ENCODE results near the gene MED7. TPM values are rescaled to one million over a fixed set of nuclear protein-coding genes. Genes with fewer than 3 reads are reported as not detected.

The MED7 gene
- total RNA-seq, 1 experiment from 2014 or later, result 8.7 TPM

DNA sequence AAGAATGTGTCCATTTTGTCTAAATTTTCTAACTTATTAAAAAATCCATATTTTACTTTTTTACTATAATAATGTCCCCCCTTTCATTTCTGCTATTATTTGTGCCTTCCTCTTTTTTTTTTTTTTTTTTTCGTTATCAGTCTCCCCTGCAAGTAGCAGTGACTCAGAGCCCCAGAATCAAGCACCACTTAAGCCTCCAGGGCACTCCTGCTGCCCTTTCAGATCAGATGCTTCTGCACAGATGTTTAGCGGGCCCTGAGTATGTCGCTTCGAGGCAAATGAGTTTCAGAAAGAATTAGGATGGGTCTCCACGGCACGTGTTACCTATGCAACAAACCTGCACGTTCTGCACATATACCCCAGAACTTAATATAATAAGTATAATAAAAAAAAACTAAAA is 11.7 kb downstream of the MED7 start:
- ChIA-PET POLR2A (ENCODE audit: low non-redundant PET) (no interaction called here), CTCF (no interaction called here)
- H3K27me3 ChIP-seq (replicated peaks; ENCODE audit: insufficient read depth, low read depth, low read length, poor library complexity), result no peaks in the 10 kb centered on the region
- H3K36me3 ChIP-seq (ENCODE audit: insufficient read depth, low read length, poor library complexity, severe bottlenecking), result no peaks in the 10 kb centered on the region
- no peaks in the 10 kb centered on the region for H3K4me1 ChIP-seq (ENCODE audit: insufficient read depth, low read length, poor library complexity, severe bottlenecking)
- TF ChIP-seq, protein P1, sequence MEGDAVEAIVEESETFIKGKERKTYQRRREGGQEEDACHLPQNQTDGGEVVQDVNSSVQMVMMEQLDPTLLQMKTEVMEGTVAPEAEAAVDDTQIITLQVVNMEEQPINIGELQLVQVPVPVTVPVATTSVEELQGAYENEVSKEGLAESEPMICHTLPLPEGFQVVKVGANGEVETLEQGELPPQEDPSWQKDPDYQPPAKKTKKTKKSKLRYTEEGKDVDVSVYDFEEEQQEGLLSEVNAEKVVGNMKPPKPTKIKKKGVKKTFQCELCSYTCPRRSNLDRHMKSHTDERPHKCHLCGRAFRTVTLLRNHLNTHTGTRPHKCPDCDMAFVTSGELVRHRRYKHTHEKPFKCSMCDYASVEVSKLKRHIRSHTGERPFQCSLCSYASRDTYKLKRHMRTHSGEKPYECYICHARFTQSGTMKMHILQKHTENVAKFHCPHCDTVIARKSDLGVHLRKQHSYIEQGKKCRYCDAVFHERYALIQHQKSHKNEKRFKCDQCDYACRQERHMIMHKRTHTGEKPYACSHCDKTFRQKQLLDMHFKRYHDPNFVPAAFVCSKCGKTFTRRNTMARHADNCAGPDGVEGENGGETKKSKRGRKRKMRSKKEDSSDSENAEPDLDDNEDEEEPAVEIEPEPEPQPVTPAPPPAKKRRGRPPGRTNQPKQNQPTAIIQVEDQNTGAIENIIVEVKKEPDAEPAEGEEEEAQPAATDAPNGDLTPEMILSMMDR (conservative IDR thresholded peaks at IDR 0.05; ENCODE audit: low read depth, low read length), result no peak
- no peak for TF ChIP-seq EZH2 (IDR thresholded peaks at IDR 0.05; ENCODE audit: borderline replicate concordance, low read depth, low read length, poor library complexity, severe bottlenecking)
- intact Hi-C loops (cut with micrococcal nuclease; ENCODE audit: unreplicated experiment), result loop anchor here (5.0 to 10.0 kb wide), 3 partner anchors 294 to 1989 kb away; no protein-coding TSS in a partner anchor
- no TSS peak for BruUV-seq (replicated peaks)
- no peak for DNase-seq (ENCODE audit: low spot score)
- H3K9me3 ChIP-seq (ENCODE audit: low read depth, low read length, poor library complexity, severe bottlenecking), result no peaks in the 10 kb centered on the region
- H3K27ac ChIP-seq (ENCODE audit: low read depth, low read length, poor library complexity, severe bottlenecking), result no peak overlapping the region
- H3K4me3 ChIP-seq (ENCODE audit: low read depth, low read length, poor library complexity, severe bottlenecking), result no peak overlapping the region

DNA sequence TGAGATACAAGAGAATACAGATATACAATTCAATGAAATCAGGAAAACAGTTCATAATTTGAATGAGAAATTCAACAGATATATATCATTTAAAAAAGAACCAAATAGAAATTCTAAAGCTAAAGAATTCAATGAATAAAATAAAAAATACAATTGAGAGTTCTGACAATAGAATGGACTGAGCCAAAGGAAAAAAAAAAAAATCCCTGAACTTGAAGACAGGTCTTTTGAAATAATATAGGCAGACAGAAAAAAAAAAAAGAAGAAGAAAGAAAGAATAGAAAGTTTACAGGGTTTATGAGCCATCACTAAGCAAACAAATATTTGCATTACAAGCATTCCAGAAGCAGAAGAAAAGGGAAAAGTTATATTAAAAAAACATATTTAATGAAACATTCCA is 21.0 kb downstream of the MED7 start:
- no peaks in the 10 kb centered on the region for H3K27me3 ChIP-seq (replicated peaks; ENCODE audit: insufficient read depth, low read depth, low read length, poor library complexity)
- no peak overlapping the region for H3K4me3 ChIP-seq (ENCODE audit: low read depth, low read length, poor library complexity, severe bottlenecking)
- POLR2A ChIA-PET (ENCODE audit: low non-redundant PET), result no interaction called here
- intact Hi-C loops (cut with micrococcal nuclease; ENCODE audit: unreplicated experiment), result no loop called here
- BruUV-seq (replicated peaks), result no TSS peak
- H3K9me3 ChIP-seq (ENCODE audit: low read depth, low read length, poor library complexity, severe bottlenecking), result no peaks in the 10 kb centered on the region
- no peaks in the 10 kb centered on the region for H3K36me3 ChIP-seq (ENCODE audit: insufficient read depth, low read length, poor library complexity, severe bottlenecking)
- no peak for TF ChIP-seq EZH2 (IDR thresholded peaks at IDR 0.05; ENCODE audit: borderline replicate concordance, low read depth, low read length, poor library complexity, severe bottlenecking)
- TF ChIP-seq, protein P1 (conservative IDR thresholded peaks at IDR 0.05; ENCODE audit: low read depth, low read length), result no peak
- H3K27ac ChIP-seq (ENCODE audit: low read depth, low read length, poor library complexity, severe bottlenecking), result no peak overlapping the region
- DNase-seq (ENCODE audit: low spot score), result no peak
- CTCF ChIA-PET, result no interaction called here
- no peaks in the 10 kb centered on the region for H3K4me1 ChIP-seq (ENCODE audit: insufficient read depth, low read length, poor library complexity, severe bottlenecking)

DNA sequence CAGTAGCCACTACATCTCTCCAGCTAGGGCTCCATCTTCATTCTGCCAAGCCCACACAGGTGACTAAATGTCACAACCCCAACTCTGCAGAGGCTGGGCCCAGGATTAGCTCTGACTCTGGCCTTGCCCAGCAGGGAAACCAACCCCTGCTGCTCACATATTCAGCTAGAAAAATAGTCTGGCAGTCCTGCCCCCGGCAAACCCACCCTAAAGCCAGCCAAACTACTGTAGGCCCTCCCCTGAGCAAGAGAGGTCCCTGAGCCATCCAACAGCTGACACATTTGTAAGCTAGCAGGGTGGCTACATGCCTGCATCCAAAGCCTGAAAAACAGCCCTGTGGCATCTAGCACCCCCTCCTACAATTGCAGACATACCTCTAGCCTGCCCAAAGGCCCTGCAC is 22.6 kb downstream of the MED7 start:
- ChIA-PET CTCF (no interaction called here), POLR2A (ENCODE audit: low non-redundant PET) (no interaction called here)
- intact Hi-C loops (cut with micrococcal nuclease; ENCODE audit: unreplicated experiment), result no loop called here
- BruUV-seq (replicated peaks), result no TSS peak
- H3K4me1 ChIP-seq (ENCODE audit: insufficient read depth, low read length, poor library complexity, severe bottlenecking), result no peaks in the 10 kb centered on the region
- H3K36me3 ChIP-seq (ENCODE audit: insufficient read depth, low read length, poor library complexity, severe bottlenecking), result no peaks in the 10 kb centered on the region
- no peaks in the 10 kb centered on the region for H3K27me3 ChIP-seq (replicated peaks; ENCODE audit: insufficient read depth, low read depth, low read length, poor library complexity)
- H3K9me3 ChIP-seq (ENCODE audit: low read depth, low read length, poor library complexity, severe bottlenecking), result no peaks in the 10 kb centered on the region
- no peak overlapping the region for H3K27ac ChIP-seq (ENCODE audit: low read depth, low read length, poor library complexity, severe bottlenecking)
- TF ChIP-seq, protein P1 (conservative IDR thresholded peaks at IDR 0.05; ENCODE audit: low read depth, low read length), result no peak
- TF ChIP-seq EZH2 (IDR thresholded peaks at IDR 0.05; ENCODE audit: borderline replicate concordance, low read depth, low read length, poor library complexity, severe bottlenecking), result no peak
- no peak for DNase-seq (ENCODE audit: low spot score)
- no peak overlapping the region for H3K4me3 ChIP-seq (ENCODE audit: low read depth, low read length, poor library complexity, severe bottlenecking)

Data from A673 (cell line).